IgD-negative memory B cell (primary cell): ENCODE results near the gene SMAD3. TPM values are rescaled to one million over a fixed set of nuclear protein-coding genes. Genes with fewer than 3 reads are reported as not detected.

Experiments used
- H3K27ac Mint-ChIP-seq, 3 donors: one replicate each; pipeline ENCODE4 v1.8.0; 2020 to 2022; ENCODE audit warnings: mild to moderate bottlenecking in 3 of 3, mixed read lengths in 3 of 3, moderate library complexity in 1 of 3
- H3K27me3 Mint-ChIP-seq: one replicate; pipeline ENCODE4 v1.8.0; 2021; ENCODE audit warnings: mixed read lengths
- H3K36me3 Mint-ChIP-seq: one replicate; pipeline ENCODE4 v1.8.0; 2020; ENCODE audit warnings: mild to moderate bottlenecking, mixed read lengths
- H3K4me1 Mint-ChIP-seq, 3 donors: one replicate each; pipeline ENCODE4 v1.8.0; 2020 to 2022; ENCODE audit warnings: mixed read lengths in 3 of 3, mild to moderate bottlenecking in 1 of 3
- H3K4me3 Mint-ChIP-seq, 4 donors: one replicate each; pipeline ENCODE4 v1.8.0; 2020 to 2022; ENCODE audit warnings: mild to moderate bottlenecking in 4 of 4, mixed read lengths in 4 of 4, moderate library complexity in 3 of 4
- H3K9me3 Mint-ChIP-seq, 3 donors: one replicate each; pipeline ENCODE4 v1.8.0; 2020 to 2021; ENCODE audit warnings: mixed read lengths in 3 of 3, mild to moderate bottlenecking in 1 of 3
- polyA plus RNA-seq: library from polyadenylated mRNA; unstranded; fragments of 300-500 nt; fragmentation: Illumina TruSeq; gene quantifications from one replicate; pipeline ENCODE4 v1.2.3, GENCODE V29; 2021

SMAD3 gene
- polyA plus RNA-seq, 1 donor from 2014 or later, result 32.4 TPM

DNA sequence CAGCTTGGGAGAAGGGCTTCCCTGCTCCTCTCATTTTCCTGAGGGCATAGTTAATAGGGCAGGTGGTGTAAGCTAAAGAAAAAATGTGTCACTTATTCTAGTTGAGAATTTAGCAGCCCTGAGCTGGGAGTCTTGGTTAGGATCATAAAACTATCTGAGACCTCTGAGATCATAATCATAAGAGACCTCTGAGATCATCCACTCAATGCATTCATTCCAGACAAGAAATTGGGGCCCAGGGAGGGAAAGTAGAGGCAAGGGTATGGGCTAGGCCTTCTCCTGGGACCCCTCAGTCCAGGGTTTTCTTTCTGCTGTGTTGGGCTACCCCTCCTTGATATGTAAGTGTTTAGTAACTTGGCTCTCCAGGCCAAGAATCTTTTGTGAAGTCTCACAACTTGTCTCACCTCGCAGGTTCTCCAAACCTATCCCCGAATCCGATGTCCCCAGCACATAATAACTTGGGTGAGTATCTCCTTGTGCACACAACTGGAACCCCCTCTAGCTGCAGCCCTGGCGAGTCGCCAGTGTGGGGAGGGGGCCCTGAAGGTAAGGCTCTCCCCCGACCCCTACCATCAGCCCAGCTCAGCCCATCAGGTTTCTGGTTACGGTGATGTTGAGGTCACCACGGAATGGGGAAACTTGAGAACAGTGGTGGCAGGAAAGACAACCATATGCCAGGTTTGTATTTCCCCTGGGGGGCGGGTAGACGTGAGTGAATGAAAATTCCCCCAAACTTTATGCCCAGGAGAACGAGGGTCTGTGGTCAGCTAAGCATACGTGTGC, 104.9 kb downstream of the SMAD3 start:
- peak overlapping the region in 1 of 4 donors; percentile 9 for H3K4me3 Mint-ChIP-seq
- H3K4me1 Mint-ChIP-seq, result peaks cover 7 to 34% (median 24%) of the 10 kb centered on the region in 3 donors
- no peaks in the 10 kb centered on the region for H3K27me3 Mint-ChIP-seq
- H3K36me3 Mint-ChIP-seq, result peaks cover 3% of the 10 kb centered on the region
- no peaks in the 10 kb centered on the region for H3K9me3 Mint-ChIP-seq
- peak overlapping the region in 2 of 3 donors; percentile 1 to 27 for H3K27ac Mint-ChIP-seq

DNA sequence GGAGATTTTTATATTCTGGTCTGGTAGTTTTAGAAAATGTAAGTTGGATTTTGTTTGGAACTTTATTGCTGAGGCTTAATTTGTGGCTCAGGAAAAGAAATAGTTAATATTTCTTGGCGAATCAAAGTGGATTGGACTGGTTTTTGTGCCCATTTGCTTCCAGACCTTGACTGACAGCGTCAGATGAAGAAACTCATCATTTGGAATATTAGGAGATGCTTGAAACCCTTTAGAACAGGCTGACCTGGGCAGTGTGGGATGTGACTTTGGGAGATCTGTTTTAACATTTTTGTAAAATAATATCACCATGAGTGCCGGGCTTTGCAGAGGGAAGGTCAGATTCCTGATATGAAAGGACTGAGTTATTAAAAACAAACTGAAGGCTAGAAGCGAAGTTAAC, 106.1 kb downstream of the SMAD3 start:
- H3K27ac Mint-ChIP-seq, result peak overlapping the region in 2 of 3 donors; percentile 9 to 20
- H3K27me3 Mint-ChIP-seq, result no peaks in the 10 kb centered on the region
- no peaks in the 10 kb centered on the region for H3K9me3 Mint-ChIP-seq
- no peaks in the 10 kb centered on the region for H3K36me3 Mint-ChIP-seq
- no peak overlapping the region for H3K4me3 Mint-ChIP-seq
- H3K4me1 Mint-ChIP-seq, result peaks cover 7 to 42% (median 23%) of the 10 kb centered on the region in 3 donors

DNA sequence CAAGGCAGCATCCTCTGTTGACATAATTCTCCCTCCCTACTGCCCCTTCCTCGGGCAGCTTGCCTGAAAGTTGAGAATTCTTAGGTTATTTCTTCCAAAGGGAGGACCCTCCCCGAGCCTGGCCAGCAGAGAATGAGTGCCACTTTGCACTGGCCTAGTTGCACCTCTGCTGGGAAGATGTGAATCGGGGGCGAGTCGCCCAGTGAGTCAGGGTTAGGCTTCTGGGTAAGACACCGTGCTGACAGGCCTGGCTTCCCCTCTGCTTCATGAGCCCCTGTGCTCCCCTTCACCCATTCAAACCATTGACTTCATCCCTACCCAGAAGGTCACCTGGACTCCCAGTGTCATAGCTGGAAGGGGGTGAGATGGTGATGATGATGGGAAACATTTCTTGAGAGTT, 106.8 kb downstream of the SMAD3 start:
- no peak overlapping the region for H3K4me3 Mint-ChIP-seq
- peak overlapping the region; percentile 20 to 95 (median 71) for H3K27ac Mint-ChIP-seq
- H3K9me3 Mint-ChIP-seq, result no peaks in the 10 kb centered on the region
- H3K4me1 Mint-ChIP-seq, result peaks cover 12 to 45% (median 27%) of the 10 kb centered on the region in 3 donors
- H3K36me3 Mint-ChIP-seq, result no peaks in the 10 kb centered on the region
- no peaks in the 10 kb centered on the region for H3K27me3 Mint-ChIP-seq

DNA sequence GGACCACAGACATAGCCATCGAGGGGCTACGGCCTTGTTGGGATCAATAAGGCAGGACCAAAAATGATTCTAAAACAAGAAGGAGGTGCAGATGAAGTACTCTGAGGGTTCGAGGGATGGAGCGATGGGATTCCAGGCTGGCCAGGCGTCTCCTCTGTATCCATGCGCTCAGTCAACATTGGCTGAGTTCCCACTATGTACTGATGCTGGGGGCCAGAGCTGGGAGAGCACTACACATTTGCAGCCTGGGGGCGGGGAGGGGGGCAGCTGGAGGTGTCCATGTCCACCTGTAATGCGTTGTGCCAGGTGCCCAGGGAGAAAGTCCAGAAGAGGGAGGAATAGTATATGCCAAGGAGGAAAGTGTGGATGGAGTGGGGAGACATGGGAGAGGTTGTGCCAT, 107.6 kb downstream of the SMAD3 start:
- no peak overlapping the region for H3K4me3 Mint-ChIP-seq

DNA sequence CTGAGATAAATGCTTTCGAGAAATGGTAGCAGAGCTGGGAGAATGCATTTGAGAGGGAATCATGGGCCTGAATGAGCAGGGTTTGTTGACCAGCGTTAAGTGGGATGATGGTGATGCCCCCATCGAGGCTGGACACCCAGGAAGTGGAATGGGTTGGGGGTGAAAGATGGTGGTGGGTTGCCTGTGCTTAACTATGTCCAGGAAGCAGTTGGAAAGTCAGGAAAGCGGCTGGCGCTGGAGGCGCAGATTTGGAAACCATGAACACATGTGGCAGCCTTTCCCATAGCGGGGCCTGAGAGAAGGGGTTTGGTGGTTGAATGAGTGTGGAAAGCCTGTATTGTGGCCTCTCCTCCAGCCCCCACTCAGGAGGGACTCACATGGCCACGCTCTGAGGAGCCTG, 108.4 kb downstream of the SMAD3 start:
- peaks cover 2% of the 10 kb centered on the region for H3K36me3 Mint-ChIP-seq
- no peaks in the 10 kb centered on the region for H3K9me3 Mint-ChIP-seq
- H3K27ac Mint-ChIP-seq, result peak overlapping the region in 2 of 3 donors; percentile 54 to 95
- H3K4me3 Mint-ChIP-seq, result no peak overlapping the region
- H3K27me3 Mint-ChIP-seq, result no peaks in the 10 kb centered on the region
- H3K4me1 Mint-ChIP-seq, result peaks cover 12 to 42% (median 25%) of the 10 kb centered on the region in 3 donors

More for the DNA sequence above, 107.6 kb downstream of the SMAD3 start:
- Mint-ChIP-seq H3K27ac (peak overlapping the region; percentile 20 to 95 (median 75)), H3K4me1 (peaks cover 12 to 45% (median 27%) of the 10 kb centered on the region in 3 donors), H3K36me3 (no peaks in the 10 kb centered on the region), H3K9me3 (no peaks in the 10 kb centered on the region), H3K27me3 (no peaks in the 10 kb centered on the region)

DNA sequence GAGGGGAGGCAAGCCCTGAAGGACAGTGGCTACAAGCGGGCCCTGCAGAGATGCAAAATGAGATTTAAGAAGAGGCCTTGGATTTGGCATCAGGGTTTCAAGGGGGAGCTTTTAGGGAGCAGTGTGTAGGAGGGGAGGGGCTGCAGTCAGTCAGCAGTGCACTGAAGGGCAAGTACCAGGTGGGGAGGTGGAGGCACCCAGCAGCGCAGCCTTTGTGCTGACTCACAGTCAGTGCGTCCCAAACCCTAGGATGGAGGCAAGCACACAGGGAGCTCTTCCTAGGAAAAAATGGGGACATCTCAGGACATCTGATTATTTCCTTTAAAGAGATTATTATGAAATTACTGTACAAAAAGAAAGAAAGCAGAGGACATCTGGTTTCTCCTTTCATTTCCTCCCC, 109.0 kb downstream of the SMAD3 start:
- H3K36me3 Mint-ChIP-seq, result peaks cover 2% of the 10 kb centered on the region
- peaks cover 12 to 42% (median 25%) of the 10 kb centered on the region in 3 donors for H3K4me1 Mint-ChIP-seq

DNA sequence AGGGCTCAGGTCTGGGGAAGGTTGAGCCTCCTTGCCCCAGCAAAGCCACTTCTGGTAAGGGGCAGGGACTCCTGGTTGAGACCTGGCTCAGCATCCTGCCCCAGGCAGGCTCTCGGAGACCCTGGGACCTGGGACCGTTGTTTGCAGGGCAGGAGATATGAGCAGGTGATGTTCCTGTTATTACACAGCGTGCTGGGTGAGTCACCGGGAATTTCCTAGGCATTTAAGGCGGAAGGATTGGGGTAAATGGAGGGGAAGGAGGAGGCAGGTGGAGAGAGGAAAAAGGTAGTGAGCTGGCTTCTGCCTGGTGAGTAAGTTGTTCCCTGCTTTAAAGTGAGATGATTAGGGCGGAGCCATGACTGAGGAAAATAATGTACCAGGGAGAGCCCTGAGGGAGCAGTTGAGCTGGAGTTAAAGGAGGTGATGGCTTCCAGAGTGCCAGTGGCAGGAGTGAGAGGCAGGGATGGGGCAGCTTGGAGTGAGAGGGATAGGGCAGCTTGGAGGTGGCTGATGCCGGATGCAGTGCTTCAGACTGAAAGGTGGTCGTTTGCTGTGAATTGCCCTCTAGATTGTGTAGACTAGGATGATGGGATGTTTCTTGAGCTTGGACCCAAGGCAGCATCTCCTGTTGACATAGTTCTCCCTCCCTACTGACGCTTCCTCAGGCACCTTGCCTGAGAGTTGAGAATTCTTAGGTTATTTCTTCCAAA, 109.6 kb downstream of the SMAD3 start:
- Mint-ChIP-seq H3K9me3 (no peaks in the 10 kb centered on the region), H3K36me3 (peaks cover 2% of the 10 kb centered on the region), H3K4me3 (no peak overlapping the region), H3K27ac (peak overlapping the region; percentile 59 to 93 (median 91)), H3K27me3 (no peaks in the 10 kb centered on the region), H3K4me1 (peaks cover 12 to 42% (median 25%) of the 10 kb centered on the region in 3 donors)

More for the DNA sequence above, 109.0 kb downstream of the SMAD3 start:
- no peaks in the 10 kb centered on the region for H3K27me3 Mint-ChIP-seq
- H3K9me3 Mint-ChIP-seq, result no peaks in the 10 kb centered on the region
- H3K4me3 Mint-ChIP-seq, result peak overlapping the region in 2 of 4 donors; percentile 31 to 46
- H3K27ac Mint-ChIP-seq, result peak overlapping the region in 2 of 3 donors; percentile 59 to 93

DNA sequence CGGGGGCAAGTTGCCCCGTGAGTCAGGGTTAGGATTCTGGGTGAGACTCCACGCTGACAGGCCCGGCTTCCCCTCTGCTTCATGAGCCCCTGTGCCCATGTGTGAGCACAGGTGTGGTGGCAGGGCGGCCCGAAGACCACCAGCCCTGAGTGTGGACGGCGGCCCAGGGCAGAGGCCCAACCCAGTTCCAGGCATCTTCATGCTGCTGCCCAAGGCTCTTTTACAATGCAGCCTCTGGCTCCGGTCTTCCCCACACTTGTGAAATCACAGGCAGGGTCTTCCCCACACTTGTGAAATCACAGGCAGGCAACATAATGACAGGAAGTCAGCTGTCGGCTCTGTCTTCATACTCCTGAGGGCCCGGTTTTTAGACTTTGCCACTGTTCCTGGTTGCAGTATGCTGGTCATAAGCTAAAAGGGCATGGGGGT, 110.3 kb downstream of the SMAD3 start:
- Mint-ChIP-seq H3K36me3 (peaks cover 2% of the 10 kb centered on the region), H3K27me3 (no peaks in the 10 kb centered on the region), H3K27ac (peak overlapping the region; percentile 44 to 91 (median 72)), H3K4me3 (peak overlapping the region in 1 of 4 donors; percentile 4), H3K4me1 (peaks cover 12 to 42% (median 25%) of the 10 kb centered on the region in 3 donors), H3K9me3 (no peaks in the 10 kb centered on the region)

DNA sequence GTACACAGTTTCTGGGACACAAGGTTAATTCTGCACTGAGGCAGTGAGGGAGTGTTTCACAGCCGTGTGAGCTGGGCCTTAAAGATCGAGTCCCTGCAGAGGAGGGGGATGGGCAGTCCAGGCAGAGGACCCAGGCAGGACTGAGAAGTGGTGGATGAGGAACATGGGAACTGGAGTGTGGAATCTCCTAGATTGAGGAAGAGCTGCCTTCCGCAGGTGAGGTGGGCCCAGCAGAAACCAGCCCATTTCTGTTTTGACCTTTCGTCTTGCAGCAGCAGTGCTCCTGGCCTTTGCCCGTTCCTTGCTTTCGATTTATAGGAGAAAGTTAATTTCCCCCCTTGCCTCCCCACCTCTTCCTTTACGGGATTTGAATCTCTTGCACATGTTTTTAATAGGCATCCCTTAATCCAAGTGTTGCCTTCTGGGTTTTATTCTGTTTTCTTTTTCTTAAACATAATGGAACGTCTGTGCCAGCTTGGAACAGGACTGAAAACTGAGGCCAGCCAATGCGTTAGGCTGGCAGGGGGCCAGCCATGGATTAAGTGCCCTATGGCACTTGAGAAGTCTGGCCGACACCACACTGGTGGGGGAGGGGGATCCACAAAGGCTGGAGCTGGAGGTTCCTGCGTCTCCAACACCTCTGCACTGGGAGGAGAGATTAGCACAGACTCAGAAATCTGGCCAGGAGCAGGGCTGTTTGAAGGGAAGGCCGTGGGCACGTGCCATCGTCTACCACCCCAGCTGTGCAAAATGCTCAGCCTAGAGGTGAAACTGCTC, 111.0 kb downstream of the SMAD3 start:
- peaks cover 2% of the 10 kb centered on the region for H3K36me3 Mint-ChIP-seq
- H3K27me3 Mint-ChIP-seq, result no peaks in the 10 kb centered on the region
- H3K4me3 Mint-ChIP-seq, result peak overlapping the region in 1 of 4 donors; percentile 83
- peak overlapping the region; percentile 44 to 91 (median 72) for H3K27ac Mint-ChIP-seq
- H3K9me3 Mint-ChIP-seq, result no peaks in the 10 kb centered on the region
- H3K4me1 Mint-ChIP-seq, result peaks cover 8 to 42% (median 25%) of the 10 kb centered on the region in 3 donors

DNA sequence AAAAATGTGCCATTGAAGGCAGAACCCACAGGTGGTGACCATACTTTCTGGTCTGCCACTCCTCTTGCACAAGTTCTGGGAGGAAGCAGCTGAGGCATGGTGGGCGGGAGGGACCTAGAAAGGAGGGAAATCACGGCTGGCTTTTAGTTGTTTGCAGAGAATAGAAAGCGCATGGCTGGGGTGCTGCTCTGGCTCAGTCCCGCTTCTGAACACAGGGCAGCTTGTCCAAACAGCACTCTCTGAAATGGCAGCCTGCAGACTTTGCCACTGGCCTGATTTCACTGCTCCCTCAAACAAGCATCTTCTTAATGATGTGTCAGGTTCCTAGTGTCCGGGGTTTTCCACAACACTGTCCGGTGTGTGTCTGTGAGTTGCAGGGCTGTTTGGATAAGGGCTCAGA, 112.3 kb downstream of the SMAD3 start:
- no peaks in the 10 kb centered on the region for H3K9me3 Mint-ChIP-seq
- H3K36me3 Mint-ChIP-seq, result peaks cover 2% of the 10 kb centered on the region
- no peaks in the 10 kb centered on the region for H3K27me3 Mint-ChIP-seq
- peaks cover 5 to 37% (median 24%) of the 10 kb centered on the region in 3 donors for H3K4me1 Mint-ChIP-seq
- H3K27ac Mint-ChIP-seq, result no peak overlapping the region
- H3K4me3 Mint-ChIP-seq, result no peak overlapping the region

DNA sequence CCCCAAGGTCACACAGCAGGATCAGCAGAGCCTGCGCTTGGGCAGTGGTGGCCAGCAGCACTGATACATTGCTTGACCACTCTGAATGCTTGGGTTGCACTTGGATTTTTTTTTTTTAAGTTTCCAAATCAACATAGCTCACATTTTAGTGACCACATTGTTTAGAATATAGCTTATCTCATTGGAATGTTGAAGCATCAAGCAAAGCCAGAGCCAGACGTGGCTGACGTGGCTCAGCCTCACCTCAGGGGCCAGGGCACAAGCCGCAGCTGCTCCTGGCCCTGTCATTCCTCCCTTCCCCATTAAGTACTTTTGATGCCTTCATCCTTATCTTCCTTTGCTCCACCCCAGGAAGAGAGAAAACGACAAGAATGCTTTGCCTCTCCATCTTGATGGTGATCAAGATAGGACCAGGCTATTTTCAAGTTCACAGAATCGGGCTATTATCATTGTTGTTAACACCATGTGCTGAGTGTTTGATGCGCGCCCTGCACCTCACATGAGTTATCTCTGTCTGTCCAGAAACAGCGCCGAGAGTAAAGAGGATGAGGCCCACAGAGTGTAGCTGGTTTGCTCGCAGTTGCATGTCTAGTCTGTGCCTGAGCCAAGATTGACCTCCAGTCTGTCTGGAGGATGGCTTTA, 113.3 kb downstream of the SMAD3 start:
- Mint-ChIP-seq H3K36me3 (peaks cover 2% of the 10 kb centered on the region), H3K27ac (peak overlapping the region in 2 of 3 donors; percentile 52 to 53), H3K9me3 (no peaks in the 10 kb centered on the region), H3K4me1 (peaks cover 5 to 27% (median 16%) of the 10 kb centered on the region in 3 donors), H3K4me3 (no peak overlapping the region), H3K27me3 (no peaks in the 10 kb centered on the region)

DNA sequence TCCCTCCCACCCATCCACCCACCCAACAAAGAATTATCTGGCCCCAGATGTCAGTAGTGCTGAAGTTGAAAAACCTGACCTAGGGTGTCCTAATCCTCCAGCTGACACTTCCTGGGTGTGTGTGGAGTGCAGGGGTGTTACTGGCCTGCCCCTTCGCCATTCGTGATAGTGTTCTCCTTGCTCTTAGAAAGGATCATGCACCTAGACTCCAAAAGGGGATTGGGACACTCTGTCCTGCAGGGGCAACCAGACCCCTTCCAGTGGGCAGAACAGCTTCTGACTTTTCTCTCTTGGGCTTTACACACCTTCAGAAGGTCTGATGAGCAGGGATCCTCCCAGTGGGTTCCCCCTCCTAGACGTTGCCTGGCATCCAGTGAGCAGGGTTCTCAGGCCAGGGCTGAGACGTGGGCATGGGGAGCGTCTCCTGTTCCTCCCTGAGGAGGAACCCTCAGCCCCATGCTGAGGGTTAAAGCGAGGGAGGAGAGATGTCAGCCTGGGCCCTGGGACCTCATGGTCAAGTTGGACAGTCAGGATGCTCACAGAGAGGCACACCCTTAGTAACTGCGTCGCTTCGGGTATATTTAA, 114.1 kb downstream of the SMAD3 start:
- H3K36me3 Mint-ChIP-seq, result peaks cover 2% of the 10 kb centered on the region
- no peaks in the 10 kb centered on the region for H3K27me3 Mint-ChIP-seq
- H3K4me3 Mint-ChIP-seq, result no peak overlapping the region
- peaks cover 5 to 21% (median 9%) of the 10 kb centered on the region in 3 donors for H3K4me1 Mint-ChIP-seq
- H3K27ac Mint-ChIP-seq, result peak overlapping the region in 2 of 3 donors; percentile 72 to 96
- H3K9me3 Mint-ChIP-seq, result no peaks in the 10 kb centered on the region

DNA sequence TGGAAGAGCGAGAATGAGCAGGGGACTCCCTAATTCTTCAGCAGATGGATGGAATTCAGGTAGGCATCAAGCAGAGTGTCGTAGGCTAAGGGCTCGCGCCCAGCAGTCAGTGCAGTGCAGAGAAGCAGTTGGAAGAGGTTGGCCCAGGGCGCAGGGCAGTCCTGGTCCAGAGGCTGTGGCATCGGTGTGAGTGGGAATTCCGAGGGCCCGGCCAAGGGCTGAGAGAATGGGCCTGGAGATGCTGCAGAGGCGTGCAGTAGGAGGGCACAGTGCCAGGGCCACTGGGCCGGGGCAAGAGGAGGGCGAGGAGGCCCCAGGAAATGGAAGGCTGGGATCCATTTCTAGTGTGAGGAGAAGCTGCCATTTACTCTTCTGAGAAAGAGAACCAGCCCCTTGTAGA, 114.6 kb downstream of the SMAD3 start:
- Mint-ChIP-seq H3K27ac (peak overlapping the region in 2 of 3 donors; percentile 72 to 96), H3K4me3 (peak overlapping the region in 1 of 4 donors; percentile 51), H3K9me3 (no peaks in the 10 kb centered on the region), H3K36me3 (peaks cover 3% of the 10 kb centered on the region), H3K27me3 (no peaks in the 10 kb centered on the region), H3K4me1 (peaks cover 5 to 17% (median 7%) of the 10 kb centered on the region in 3 donors)
